Measurements from ENCODE around the gene FGF8. TPM values are rescaled to one million over a fixed set of nuclear protein-coding genes. Genes with fewer than 3 reads are reported as not detected.

Gene FGF8
- total RNA-seq, 6 donors from 2014 or later: 0.44 TPM; not detected in 5

- ATAC-seq (ENCODE audit: low FRiP score in 2 of 2): no peak
- TF ChIP-seq POLR2A (IDR thresholded peaks at IDR 0.05) (no peak), EP300 (IDR thresholded peaks at IDR 0.05) (no peak), CTCF (IDR thresholded peaks at IDR 0.05) (no peak), POLR2AphosphoS5 (IDR thresholded peaks at IDR 0.05) (no peak)
- peaks cover 18 to 59% (median 33%) of the 10 kb centered on the region in 4 donors for H3K36me3 ChIP-seq
Observed at GRCh38 chr10:101812606-101813005, 36.7 kb upstream of the FGF8 start.

GRCh38 chr10:101807158-101807557, 31.2 kb upstream of the FGF8 start:
- Histone ChIP-seq H3K36me3 (peaks cover 54 to 100% (median 82%) of the 10 kb centered on the region in 4 donors), H3K27me3 (no peaks in the 10 kb centered on the region), H3K27ac (no peak overlapping the region), H3K9me3 (no peaks in the 10 kb centered on the region), H3K4me3 (no peak overlapping the region), H3K4me1 (peaks cover 0 to 9% (median 2%) of the 10 kb centered on the region in 4 donors)
- 85 to 94% methylated on average over 1 of the region's 1 CpG for WGBS, 2 donors
- DNase-seq (no peak), ATAC-seq (ENCODE audit: low FRiP score in 2 of 2) (no peak)
- TF ChIP-seq CTCF (IDR thresholded peaks at IDR 0.05) (no peak), EP300 (IDR thresholded peaks at IDR 0.05) (no peak), POLR2A (IDR thresholded peaks at IDR 0.05) (no peak), POLR2AphosphoS5 (IDR thresholded peaks at IDR 0.05) (no peak)

More at GRCh38 chr10:101812606-101813005, 36.7 kb upstream of the FGF8 start:
- Histone ChIP-seq H3K27me3 (no peaks in the 10 kb centered on the region), H3K4me1 (peaks cover 20 to 33% (median 26%) of the 10 kb centered on the region in 4 donors), H3K4me3 (no peak overlapping the region), H3K9me3 (no peaks in the 10 kb centered on the region), H3K27ac (no peak overlapping the region)
- DNase-seq: no peak
- WGBS, 2 donors: 80 to 81% methylated on average over 4 of the region's 4 CpGs

GRCh38 chr10:101803511-101803910, 27.6 kb upstream of the FGF8 start:
- Histone ChIP-seq H3K27me3 (no peaks in the 10 kb centered on the region), H3K27ac (no peak overlapping the region), H3K4me1 (peaks cover 0 to 4% (median 0%) of the 10 kb centered on the region in 4 donors), H3K4me3 (no peak overlapping the region), H3K9me3 (no peaks in the 10 kb centered on the region), H3K36me3 (peaks cover 56 to 100% (median 96%) of the 10 kb centered on the region in 4 donors)
- DNase-seq (no peak), ATAC-seq (ENCODE audit: low FRiP score in 2 of 2) (no peak)
- WGBS, 2 donors: 76 to 81% methylated on average over 4 of the region's 4 CpGs
- TF ChIP-seq CTCF (IDR thresholded peaks at IDR 0.05) (no peak), EP300 (IDR thresholded peaks at IDR 0.05) (no peak), POLR2A (IDR thresholded peaks at IDR 0.05) (no peak), POLR2AphosphoS5 (IDR thresholded peaks at IDR 0.05) (no peak)

- no peak overlapping the region for H3K27ac ChIP-seq
- no peak overlapping the region for H3K4me3 ChIP-seq
- WGBS, 2 donors: 82 to 84% methylated on average over 4 of the region's 4 CpGs
- H3K27me3 ChIP-seq: no peaks in the 10 kb centered on the region
- no peaks in the 10 kb centered on the region for H3K4me1 ChIP-seq
- peaks cover 69 to 100% (median 93%) of the 10 kb centered on the region in 4 donors for H3K36me3 ChIP-seq
- H3K9me3 ChIP-seq: no peaks in the 10 kb centered on the region
- no peak for DNase-seq
- ATAC-seq (ENCODE audit: low FRiP score in 2 of 2): no peak
- TF ChIP-seq POLR2A (IDR thresholded peaks at IDR 0.05) (no peak), CTCF (IDR thresholded peaks at IDR 0.05) (no peak), EP300 (IDR thresholded peaks at IDR 0.05) (no peak), POLR2AphosphoS5 (IDR thresholded peaks at IDR 0.05) (no peak)
Observed at GRCh38 chr10:101797403-101798059, 21.6 kb upstream of the FGF8 start.

- 96 to 97% methylated on average over 12 of the region's 12 CpGs for WGBS, 2 donors
- DNase-seq: no peak
Observed at GRCh38 chr10:101793526-101793925, 17.6 kb upstream of the FGF8 start.

More at GRCh38 chr10:101793526-101793925, 17.6 kb upstream of the FGF8 start:
- Histone ChIP-seq H3K36me3 (peaks cover 55 to 100% (median 91%) of the 10 kb centered on the region in 4 donors), H3K4me3 (no peak overlapping the region), H3K4me1 (peaks cover 0 to 13% (median 2%) of the 10 kb centered on the region in 4 donors), H3K27ac (no peak overlapping the region), H3K9me3 (no peaks in the 10 kb centered on the region), H3K27me3 (no peaks in the 10 kb centered on the region)
- no peak for TF ChIP-seq CTCF (IDR thresholded peaks at IDR 0.05)
- no peak for TF ChIP-seq POLR2AphosphoS5 (IDR thresholded peaks at IDR 0.05)
- no peak for TF ChIP-seq EP300 (IDR thresholded peaks at IDR 0.05)
- TF ChIP-seq POLR2A (IDR thresholded peaks at IDR 0.05): no peak
- no peak for ATAC-seq (ENCODE audit: low FRiP score in 2 of 2)
